ENCODE data around the gene PPP5C. TPM values are rescaled to one million over a fixed set of nuclear protein-coding genes. Genes with fewer than 3 reads are reported as not detected.
"Not testable (repeated sequence)": the region's sequence is repeated elsewhere in the genome, so short reads cannot be mapped to it uniquely, and the experiment has no call there.

The PPP5C gene
- 99.2 and 143 TPM in 2 replicates for total RNA-seq (2014; rRNA removed; shearing (Covaris generic); ENCODE audit: low replicate concordance)

- in situ Hi-C loops (cut with HindIII; ENCODE audit: low pct_unique_long_range_greater_than_20kb, low sequenced_read_pairs), result no loop called here
- peak; percentile 92 for DNase-seq (ENCODE audit: low read depth)
These were observed at the start of gene PPP5C for GRCh38 chr19:46346821-46347571. Gene PPP5C (plus strand): TSS chr19:46347087. CDS start chr19:46347097, 10 bp downstream.

- in situ Hi-C loops (cut with HindIII; ENCODE audit: low pct_unique_long_range_greater_than_20kb, low sequenced_read_pairs), result no loop called here
- no peak for DNase-seq (ENCODE audit: low read depth)
These were observed 49.0 kb upstream of the PPP5C start for GRCh38 chr19:46297700-46298478.

GRCh38 chr19:46298479-46299003 is 48.3 kb upstream of the PPP5C start:
- DNase-seq (ENCODE audit: low read depth), result no peak
- in situ Hi-C loops (cut with HindIII; ENCODE audit: low pct_unique_long_range_greater_than_20kb, low sequenced_read_pairs), result no loop called here

GRCh38 chr19:46299004-46299509 is 47.8 kb upstream of the PPP5C start:
- DNase-seq (ENCODE audit: low read depth), result peak; percentile 95
- in situ Hi-C loops (cut with HindIII; ENCODE audit: low pct_unique_long_range_greater_than_20kb, low sequenced_read_pairs), result no loop called here

- no peak for DNase-seq (ENCODE audit: low read depth)
- in situ Hi-C loops (cut with HindIII; ENCODE audit: low pct_unique_long_range_greater_than_20kb, low sequenced_read_pairs), result no loop called here
These were observed 47.2 kb upstream of the PPP5C start for GRCh38 chr19:46299695-46300094.

- in situ Hi-C loops (cut with HindIII; ENCODE audit: low pct_unique_long_range_greater_than_20kb, low sequenced_read_pairs), result no loop called here
- DNase-seq (ENCODE audit: low read depth), result no peak
These were observed 43.6 kb upstream of the PPP5C start for GRCh38 chr19:46303322-46303690.

- DNase-seq (ENCODE audit: low read depth), result peak; percentile 63
- in situ Hi-C loops (cut with HindIII; ENCODE audit: low pct_unique_long_range_greater_than_20kb, low sequenced_read_pairs), result no loop called here
These were observed 43.0 kb upstream of the PPP5C start for GRCh38 chr19:46303691-46304397.

- in situ Hi-C loops (cut with HindIII; ENCODE audit: low pct_unique_long_range_greater_than_20kb, low sequenced_read_pairs), result no loop called here
- DNase-seq (ENCODE audit: low read depth), result no peak
These were observed 40.4 kb upstream of the PPP5C start for GRCh38 chr19:46306501-46306900.

- no peak for DNase-seq (ENCODE audit: low read depth)
- in situ Hi-C loops (cut with HindIII; ENCODE audit: low pct_unique_long_range_greater_than_20kb, low sequenced_read_pairs), result no loop called here
These were observed 38.4 kb upstream of the PPP5C start for GRCh38 chr19:46308510-46308909.

- in situ Hi-C loops (cut with HindIII; ENCODE audit: low pct_unique_long_range_greater_than_20kb, low sequenced_read_pairs), result no loop called here
- no peak for DNase-seq (ENCODE audit: low read depth)
These were observed 37.8 kb upstream of the PPP5C start for GRCh38 chr19:46309056-46309455.

- in situ Hi-C loops (cut with HindIII; ENCODE audit: low pct_unique_long_range_greater_than_20kb, low sequenced_read_pairs), result no loop called here
- no peak for DNase-seq (ENCODE audit: low read depth)
These were observed 35.4 kb upstream of the PPP5C start for GRCh38 chr19:46311444-46311843.

- in situ Hi-C loops (cut with HindIII; ENCODE audit: low pct_unique_long_range_greater_than_20kb, low sequenced_read_pairs); DNase-seq (ENCODE audit: low read depth): not testable (repeated sequence)
These were observed 33.1 kb upstream of the PPP5C start for GRCh38 chr19:46313540-46314469.

GRCh38 chr19:46317339-46317738 is 29.5 kb upstream of the PPP5C start:
- in situ Hi-C loops (cut with HindIII; ENCODE audit: low pct_unique_long_range_greater_than_20kb, low sequenced_read_pairs), result no loop called here
- no peak for DNase-seq (ENCODE audit: low read depth)

GRCh38 chr19:46319613-46320012 is 27.3 kb upstream of the PPP5C start:
- DNase-seq (ENCODE audit: low read depth), result no peak
- in situ Hi-C loops (cut with HindIII; ENCODE audit: low pct_unique_long_range_greater_than_20kb, low sequenced_read_pairs), result no loop called here

GRCh38 chr19:46320559-46320958 is 26.3 kb upstream of the PPP5C start:
- no peak for DNase-seq (ENCODE audit: low read depth)
- in situ Hi-C loops (cut with HindIII; ENCODE audit: low pct_unique_long_range_greater_than_20kb, low sequenced_read_pairs), result no loop called here

- DNase-seq (ENCODE audit: low read depth), result no peak
- in situ Hi-C loops (cut with HindIII; ENCODE audit: low pct_unique_long_range_greater_than_20kb, low sequenced_read_pairs), result no loop called here
These were observed 25.2 kb upstream of the PPP5C start for GRCh38 chr19:46321653-46322052.

- in situ Hi-C loops (cut with HindIII; ENCODE audit: low pct_unique_long_range_greater_than_20kb, low sequenced_read_pairs); DNase-seq (ENCODE audit: low read depth): not testable (repeated sequence)
These were observed 23.7 kb upstream of the PPP5C start for GRCh38 chr19:46323227-46323626.

- in situ Hi-C loops (cut with HindIII; ENCODE audit: low pct_unique_long_range_greater_than_20kb, low sequenced_read_pairs), result no loop called here
- DNase-seq (ENCODE audit: low read depth), result no peak
These were observed 22.6 kb upstream of the PPP5C start for GRCh38 chr19:46324277-46324676.
